H1 (cell line): ENCODE results near the gene RDH14. TPM values are rescaled to one million over a fixed set of nuclear protein-coding genes. Genes with fewer than 3 reads are reported as not detected.

Experiments used
- CTCF ChIA-PET: fragments of 300-600 bp; sonication (Branson Sonifier 250); formaldehyde crosslinking; loops from one replicate; lab custom pipeline; 2021; ENCODE audit not compliant: partially characterized antibody; lab: Charles Lee
- POLR2A ChIA-PET: fragments of 300-600 bp; sonication (Branson Sonifier 250); formaldehyde crosslinking; loops from one replicate; lab custom pipeline; 2021; ENCODE audit warnings: inconsistent platforms; ENCODE audit not compliant: partially characterized antibody; lab: Charles Lee
- DNase-seq, 2 experiments: peaks; one replicate each; pipeline versions ENCODE4 v3.0.0 to v3.0.0-alpha.2; 2010 to 2022; ENCODE audit warnings: low spot score in 2 of 2, low read depth in 1 of 2, mixed read lengths in 1 of 2
- FAIRE-seq: peaks from 2 replicates; lab custom pipeline; 2011; peaks lifted over from hg19 to GRCh38; lab: Jason Lieb, UNC
- H2AFZ ChIP-seq: 2 replicates; pipeline ENCODE4 v1.8.1; 2012; ENCODE audit warnings: low read length, inconsistent platforms
- H2AK5ac ChIP-seq: 2 replicates; pipeline ENCODE4 v1.6.1; 2013; ENCODE audit warnings: low read depth, low read length
- H2BK120ac ChIP-seq: replicated peaks from 2 replicates; pipeline ENCODE3; 2013; ENCODE audit warnings: low read depth, low read length, inconsistent platforms
- H2BK12ac ChIP-seq: 2 replicates; pipeline ENCODE4 v1.6.1; 2013; ENCODE audit warnings: low read depth, low read length
- H2BK15ac ChIP-seq: 2 replicates; pipeline ENCODE4 v1.6.1; 2013; ENCODE audit warnings: low read length
- H2BK20ac ChIP-seq: 2 replicates; pipeline ENCODE4 v1.6.1; 2013; ENCODE audit warnings: low read length
- H2BK5ac ChIP-seq: 2 replicates; pipeline ENCODE4 v1.6.1; 2013; ENCODE audit warnings: low read depth, low read length
- H3K14ac ChIP-seq: 2 replicates; pipeline ENCODE4 v1.6.1; 2013; ENCODE audit warnings: inconsistent platforms; ENCODE audit not compliant: insufficient read length
- H3K18ac ChIP-seq: 2 replicates; pipeline ENCODE4 v1.6.1; 2013; ENCODE audit warnings: low read length; ENCODE audit errors: extremely low read depth
- H3K23ac ChIP-seq: 2 replicates; pipeline ENCODE4 v1.6.1; 2013; ENCODE audit warnings: inconsistent platforms; ENCODE audit not compliant: insufficient read length
- H3K23me2 ChIP-seq: 2 replicates; pipeline ENCODE4 v1.6.1; 2013; ENCODE audit warnings: low read depth, low read length
- H3K27ac ChIP-seq: 2 replicates; pipeline ENCODE4 v1.6.1; 2011; ENCODE audit warnings: low read depth, low read length, inconsistent platforms
- H3K27me3 ChIP-seq, 4 experiments: replicated peaks in 1 of 4; 1 replicate in 1 of 4; 2 replicates in 3 of 4; pipeline versions ENCODE4 v1.6.1 to v1.8.1; 2011 to 2013; ENCODE audit warnings: low read length in 3 of 4, mild to moderate bottlenecking in 3 of 4, inconsistent platforms in 2 of 4, mixed read lengths in 2 of 4, moderate library complexity in 1 of 4; ENCODE audit not compliant: control insufficient read depth in 3 of 4, insufficient read depth in 3 of 4; ENCODE audit errors: extremely low read depth in 1 of 4
- H3K36me3 ChIP-seq, 4 experiments: 2 replicates each; pipeline versions ENCODE4 v1.6.1 to v1.8.1; 2011 to 2013; ENCODE audit warnings: mild to moderate bottlenecking in 4 of 4, low read length in 3 of 4, moderate library complexity in 2 of 4, control low read depth in 1 of 4, inconsistent platforms in 1 of 4; ENCODE audit not compliant: insufficient read depth in 4 of 4, control insufficient read depth in 2 of 4
- H3K4ac ChIP-seq: replicated peaks from 2 replicates; pipeline ENCODE3; 2013; ENCODE audit warnings: low read length, low read depth, mixed read lengths, inconsistent platforms; ENCODE audit not compliant: insufficient read length
- H3K4me1 ChIP-seq, 4 experiments: replicated peaks in 1 of 4; 1 replicate in 1 of 4; 2 replicates in 3 of 4; pipeline versions ENCODE4 v1.6.1 to v1.8.1; 2011 to 2013; ENCODE audit warnings: low read length in 3 of 4, inconsistent platforms in 2 of 4, mixed read lengths in 1 of 4; ENCODE audit not compliant: insufficient read depth in 4 of 4, control insufficient read depth in 3 of 4
- H3K4me2 ChIP-seq, 2 experiments: 2 replicates each; pipeline versions ENCODE4 v1.6.1 to v1.8.1; 2011 to 2013; ENCODE audit warnings: low read depth in 2 of 2, low read length in 2 of 2, control low read depth in 1 of 2, inconsistent platforms in 1 of 2, mild to moderate bottlenecking in 1 of 2; ENCODE audit not compliant: insufficient read depth in 1 of 2
- H3K4me3 ChIP-seq, 4 experiments: fragments of 200-600, 300-600 bp in 1 of 4; sonication (generic), shearing (Covaris generic), sonication (Bioruptor Twin) in 1 of 4; 2 replicates each; pipeline versions ENCODE4 v1.5.1 to v1.8.1; 2011 to 2016; ENCODE audit warnings: low read length in 4 of 4, low read depth in 3 of 4, control low read depth in 2 of 4, inconsistent platforms in 2 of 4, mild to moderate bottlenecking in 2 of 4, mixed read lengths in 1 of 4, moderate library complexity in 1 of 4; ENCODE audit not compliant: insufficient read depth in 2 of 4; ENCODE audit errors: extremely low read depth in 1 of 4
- H3K56ac ChIP-seq: replicated peaks from 2 replicates; pipeline ENCODE3; 2013; ENCODE audit warnings: low read depth, mild to moderate bottlenecking, mixed read lengths, low read length, inconsistent platforms; ENCODE audit not compliant: insufficient read length
- H3K79me1 ChIP-seq: 2 replicates; pipeline ENCODE4 v1.6.1; 2013; ENCODE audit warnings: low read depth, low read length, control low read depth
- H3K79me2 ChIP-seq, 2 experiments: 2 replicates each; pipeline versions ENCODE4 v1.6.1 to v1.8.1; 2012 to 2013; ENCODE audit warnings: low read length in 2 of 2, mild to moderate bottlenecking in 2 of 2, inconsistent platforms in 1 of 2; ENCODE audit not compliant: insufficient read depth in 2 of 2, control insufficient read depth in 1 of 2
- H3K9ac ChIP-seq, 4 experiments: replicated peaks in 1 of 4; 1 replicate in 1 of 4; 2 replicates in 3 of 4; pipeline versions ENCODE4 v1.6.1 to v1.8.1; 2011 to 2013; ENCODE audit warnings: low read depth in 3 of 4, low read length in 3 of 4, control low read depth in 2 of 4, mild to moderate bottlenecking in 2 of 4, moderate library complexity in 2 of 4, inconsistent platforms in 1 of 4; ENCODE audit errors: extremely low read depth in 1 of 4
- H3K9me3 ChIP-seq, 2 experiments: 2 replicates each; pipeline versions ENCODE4 v1.6.1 to v1.8.1; 2012 to 2013; ENCODE audit warnings: mild to moderate bottlenecking in 2 of 2, moderate library complexity in 2 of 2, control low read depth in 1 of 2, inconsistent platforms in 1 of 2, low read depth in 1 of 2, low read length in 1 of 2, mixed read lengths in 1 of 2; ENCODE audit not compliant: insufficient read depth in 2 of 2
- H4K20me1 ChIP-seq, 2 experiments: replicated peaks in 1 of 2; 2 replicates each; pipeline versions ENCODE3 to v1.8.1; 2011 to 2013; ENCODE audit warnings: inconsistent platforms in 2 of 2, low read length in 2 of 2, mild to moderate bottlenecking in 1 of 2; ENCODE audit not compliant: insufficient read depth in 2 of 2, control insufficient read depth in 1 of 2
- H4K5ac ChIP-seq: 2 replicates; pipeline ENCODE4 v1.6.1; 2013; ENCODE audit warnings: low read length, low read depth, mixed read lengths, inconsistent platforms; ENCODE audit not compliant: insufficient read length
- H4K8ac ChIP-seq: 2 replicates; pipeline ENCODE4 v1.8.0; 2013; ENCODE audit warnings: mild to moderate bottlenecking, moderate library complexity, low read length, inconsistent platforms; ENCODE audit not compliant: insufficient read depth; ENCODE audit errors: extremely low read depth
- H4K91ac ChIP-seq: replicated peaks from 2 replicates; pipeline ENCODE3; 2013; ENCODE audit warnings: low read length, mixed read lengths, inconsistent platforms; ENCODE audit not compliant: insufficient read length
- BCL11A ChIP-seq, 2 experiments: IDR thresholded peaks; one replicate each; pipeline ENCODE4 v1.6.1; 2011; ENCODE audit warnings: low read depth in 2 of 2, low read length in 2 of 2, mild to moderate bottlenecking in 2 of 2
- GTF2F1 ChIP-seq: IDR thresholded peaks from 2 replicates; pipeline ENCODE4 v1.6.1; 2012; ENCODE audit warnings: low read depth, low read length, improper control_type of control experiment, borderline replicate concordance
- SIRT6 ChIP-seq: IDR thresholded peaks from one replicate; pipeline ENCODE4 v1.7.1; 2012; ENCODE audit warnings: low read length, inconsistent platforms
- TEAD4 ChIP-seq: IDR thresholded peaks from 2 replicates; pipeline ENCODE4 v1.6.1; 2012; ENCODE audit warnings: low read depth, low read length, inconsistent platforms, mixed read lengths
- ZNF274 ChIP-seq: IDR thresholded peaks from 2 replicates; pipeline ENCODE4 v1.7.0; 2012; ENCODE audit warnings: low read length, borderline replicate concordance; ENCODE audit errors: extremely low read depth
- WGBS, 2 experiments: shearing (Covaris generic) in 1 of 2; methylation state at CpG; one replicate each; pipeline versions ENCODE4 v1.1.6 to v1.1.7; 2013 to 2015; ENCODE audit warnings: low lambda C conversion rate in 2 of 2, mixed read lengths in 2 of 2, inconsistent platforms in 1 of 2, low coverage in 1 of 2, missing lambda C conversion rate in 1 of 2; ENCODE audit not compliant: insufficient replicate concordance in 2 of 2, insufficient coverage in 1 of 2, insufficient read length in 1 of 2; ENCODE audit errors: extremely low coverage in 1 of 2, missing lambda C conversion rate in 1 of 2; 5-methylcytosine and 5-hydroxymethylcytosine counted together
- polyA plus RNA-seq, 7 experiments: library from polyadenylated mRNA; depleted of rRNA in 3 of 7; stranded (reverse) in 5 of 7; unstranded in 2 of 7; fragments of >200 nt in 5 of 7; fragments of 200-250 nt in 2 of 7; gene quantifications; 1 replicate in 5 of 7; 2 replicates in 1 of 7; 4 replicates in 1 of 7; pipeline versions ENCODE4 v1.2.1 to v1.2.3, GENCODE V29; 2011 to 2013; ENCODE audit warnings: missing spikeins in 2 of 7, mixed read lengths in 2 of 7
- total RNA-seq: library from RNA; stranded (reverse); fragmentation: NEBNext Ultra II Directional; extraction: Animal tissue kit (Norgen Biotek cat#: 25700); gene quantifications from 2 replicates; pipeline ENCODE4 v1.2.1, GENCODE V29; 2021

The RDH14 gene
- total and polyA plus RNA-seq, 2 of the 8 experiments (the other 6 are each of a cell fraction or from before 2014, with no cell fraction given), result 14.7 to 23.6 TPM

DNA sequence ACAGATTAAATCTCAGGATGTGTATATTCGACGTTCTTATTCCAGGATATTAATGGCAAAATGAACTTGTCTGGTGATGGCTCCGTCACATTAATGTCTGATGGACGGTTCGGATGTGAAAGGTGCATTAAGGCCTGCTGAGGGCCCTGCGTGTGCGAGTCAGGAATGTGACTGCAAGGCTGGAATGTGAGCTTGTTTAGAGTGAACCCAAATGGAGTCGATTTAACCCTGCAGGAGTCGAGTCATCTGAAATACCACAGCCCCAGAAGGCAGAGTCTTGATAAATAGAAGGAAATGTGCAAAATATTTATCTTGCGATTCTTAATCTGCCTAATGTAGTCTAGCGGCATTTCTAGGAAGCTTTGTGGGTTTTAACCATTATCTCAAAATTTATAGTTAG lies 44.3 kb downstream of the RDH14 start:
- ChIA-PET POLR2A (no interaction called here), CTCF (interaction anchor here (0.8 to 1.7 kb wide), 7 partner anchors 10 to 226 kb away, joined by 3 to 5 read pairs (median 4); no protein-coding TSS in a partner anchor)
- H3K56ac ChIP-seq, result no peak overlapping the region
- no peak overlapping the region for H3K4ac ChIP-seq
- TF ChIP-seq TEAD4, result peak; percentile 95
- no peak for TF ChIP-seq GTF2F1
- TF ChIP-seq ZNF274, result no peak
- TF ChIP-seq SIRT6, result no peak
- no peak for TF ChIP-seq BCL11A (IDR thresholded peaks at IDR 0.05; ENCODE audit: low read depth in 2 of 2, low read length in 2 of 2)
- no peak overlapping the region for H2BK5ac ChIP-seq
- no peak overlapping the region for H4K91ac ChIP-seq
- H3K14ac ChIP-seq, result no peak overlapping the region
- no peaks in the 10 kb centered on the region for H4K20me1 ChIP-seq
- no peak overlapping the region for H4K8ac ChIP-seq
- no peak overlapping the region for H3K23ac ChIP-seq
- no peaks in the 10 kb centered on the region for H3K36me3 ChIP-seq
- H3K79me2 ChIP-seq, result no peaks in the 10 kb centered on the region
- no peak overlapping the region for H2BK15ac ChIP-seq
- no peak overlapping the region for H4K5ac ChIP-seq
- no peaks in the 10 kb centered on the region for H3K79me1 ChIP-seq
- no peak for DNase-seq
- no peak overlapping the region for H2BK120ac ChIP-seq
- no peak overlapping the region for H2AK5ac ChIP-seq
- H3K27me3 ChIP-seq, result no peaks in the 10 kb centered on the region
- H2BK12ac ChIP-seq, result no peak overlapping the region
- no peak overlapping the region for H3K9ac ChIP-seq
- no peak overlapping the region for H3K4me2 ChIP-seq
- 79% methylated on average over 11 of the region's 11 CpGs; no CpG with 5 or more reads in 1 of the 2 experiments for WGBS, 2 experiments
- H3K4me1 ChIP-seq, result peaks cover 0 to 3% (median 0%) of the 10 kb centered on the region in 4 experiments; a peak in 3 of 7 replicates
- H3K4me3 ChIP-seq, result no peak overlapping the region
- H3K18ac ChIP-seq, result no peak overlapping the region
- no peak overlapping the region for H3K27ac ChIP-seq
- H3K23me2 ChIP-seq, result peaks cover 2% of the 10 kb centered on the region; the same call in 1 of the 2 replicates
- FAIRE-seq, result no peak
- H3K9me3 ChIP-seq, result no peaks in the 10 kb centered on the region
- peak overlapping the region; percentile 76; the same call in 1 of the 2 replicates for H2AFZ ChIP-seq
- no peak overlapping the region for H2BK20ac ChIP-seq
